Activated naive CD4-positive, alpha-beta T cell treated with anti-CD3 and anti-CD28 coated beads, Interleukin-2, amount 50 U/mL, for 24 hours (primary cell): ENCODE data around the gene PNCK.
"Not testable (repeated sequence)": the region's sequence is repeated elsewhere in the genome, so short reads cannot be mapped to it uniquely, and the experiment has no call there.

Source experiments
- H3K27ac Mint-ChIP-seq: one replicate; pipeline ENCODE4 v1.8.0; 2021; ENCODE audit warnings: mild to moderate bottlenecking, mixed read lengths
- H3K27me3 Mint-ChIP-seq: one replicate; pipeline ENCODE4 v1.8.0; 2021; ENCODE audit warnings: mixed read lengths
- H3K36me3 Mint-ChIP-seq: one replicate; pipeline ENCODE4 v1.8.0; 2021; ENCODE audit warnings: mixed read lengths
- H3K4me1 Mint-ChIP-seq: one replicate; pipeline ENCODE4 v1.8.0; 2021; ENCODE audit warnings: mixed read lengths
- H3K4me3 Mint-ChIP-seq: one replicate; pipeline ENCODE4 v1.8.0; 2021; ENCODE audit warnings: mild to moderate bottlenecking, mixed read lengths
- H3K9me3 Mint-ChIP-seq: one replicate; pipeline ENCODE4 v1.8.0; 2021; ENCODE audit warnings: mixed read lengths

PNCK gene

GRCh38 chrX:153702336-153703035, 28.9 kb upstream of the PNCK start:
- Mint-ChIP-seq H3K4me1 (peaks cover 5% of the 10 kb centered on the region), H3K27ac (no peak overlapping the region), H3K4me3 (no peak overlapping the region), H3K27me3 (no peaks in the 10 kb centered on the region), H3K36me3 (peaks cover 1% of the 10 kb centered on the region), H3K9me3 (no peaks in the 10 kb centered on the region)

- Mint-ChIP-seq H3K36me3 (peaks cover 1% of the 10 kb centered on the region), H3K27me3 (no peaks in the 10 kb centered on the region), H3K9me3 (no peaks in the 10 kb centered on the region)
These were observed 28.1 kb upstream of the PNCK start for GRCh38 chrX:153701706-153702105.

GRCh38 chrX:153700967-153701366, 27.4 kb upstream of the PNCK start:
- H3K27ac Mint-ChIP-seq = no peak overlapping the region

More at GRCh38 chrX:153701706-153702105, 28.1 kb upstream of the PNCK start:
- H3K4me1 Mint-ChIP-seq = peaks cover 5% of the 10 kb centered on the region
- H3K27ac Mint-ChIP-seq = no peak overlapping the region
- H3K4me3 Mint-ChIP-seq = no peak overlapping the region

GRCh38 chrX:153700376-153700945, 26.8 kb upstream of the PNCK start:
- no peak overlapping the region for H3K4me3 Mint-ChIP-seq
- no peak overlapping the region for H3K27ac Mint-ChIP-seq
- H3K4me1 Mint-ChIP-seq = no peaks in the 10 kb centered on the region
- H3K27me3 Mint-ChIP-seq = no peaks in the 10 kb centered on the region
- H3K36me3 Mint-ChIP-seq = peaks cover 1% of the 10 kb centered on the region
- no peaks in the 10 kb centered on the region for H3K9me3 Mint-ChIP-seq

More at GRCh38 chrX:153700967-153701366, 27.4 kb upstream of the PNCK start:
- no peaks in the 10 kb centered on the region for H3K27me3 Mint-ChIP-seq
- no peaks in the 10 kb centered on the region for H3K9me3 Mint-ChIP-seq
- H3K4me1 Mint-ChIP-seq = no peaks in the 10 kb centered on the region
- H3K4me3 Mint-ChIP-seq = no peak overlapping the region
- H3K36me3 Mint-ChIP-seq = peaks cover 1% of the 10 kb centered on the region

GRCh38 chrX:153699784-153700371, 26.3 kb upstream of the PNCK start:
- H3K4me3 Mint-ChIP-seq, H3K36me3 Mint-ChIP-seq, H3K27ac Mint-ChIP-seq, H3K27me3 Mint-ChIP-seq, H3K4me1 Mint-ChIP-seq, H3K9me3 Mint-ChIP-seq: not testable (repeated sequence)

- H3K36me3 Mint-ChIP-seq, H3K4me1 Mint-ChIP-seq, H3K27ac Mint-ChIP-seq, H3K27me3 Mint-ChIP-seq, H3K4me3 Mint-ChIP-seq, H3K9me3 Mint-ChIP-seq: not testable (repeated sequence)
These were observed 25.7 kb upstream of the PNCK start for GRCh38 chrX:153699210-153699783.

GRCh38 chrX:153697924-153698865, 24.6 kb upstream of the PNCK start:
- no peak overlapping the region for H3K27ac Mint-ChIP-seq
- H3K36me3 Mint-ChIP-seq = peaks cover 1% of the 10 kb centered on the region
- no peaks in the 10 kb centered on the region for H3K9me3 Mint-ChIP-seq
- no peak overlapping the region for H3K4me3 Mint-ChIP-seq
- H3K27me3 Mint-ChIP-seq = no peaks in the 10 kb centered on the region
- H3K4me1 Mint-ChIP-seq = no peaks in the 10 kb centered on the region

- not testable (repeated sequence) for H3K27ac Mint-ChIP-seq, H3K27me3 Mint-ChIP-seq, H3K4me3 Mint-ChIP-seq, H3K9me3 Mint-ChIP-seq, H3K4me1 Mint-ChIP-seq, H3K36me3 Mint-ChIP-seq
These were observed 23.5 kb upstream of the PNCK start for GRCh38 chrX:153696986-153697722.

GRCh38 chrX:153696538-153696937, 22.9 kb upstream of the PNCK start:
- H3K27ac Mint-ChIP-seq = not testable (repeated sequence)

GRCh38 chrX:153696100-153696499, 22.5 kb upstream of the PNCK start:
- H3K27ac Mint-ChIP-seq = no peak overlapping the region
- no peaks in the 10 kb centered on the region for H3K9me3 Mint-ChIP-seq
- no peaks in the 10 kb centered on the region for H3K4me1 Mint-ChIP-seq
- H3K4me3 Mint-ChIP-seq = no peak overlapping the region
- peaks cover 1% of the 10 kb centered on the region for H3K36me3 Mint-ChIP-seq
- H3K27me3 Mint-ChIP-seq = no peaks in the 10 kb centered on the region

More at GRCh38 chrX:153696538-153696937, 22.9 kb upstream of the PNCK start:
- not testable (repeated sequence) for H3K36me3 Mint-ChIP-seq, H3K27me3 Mint-ChIP-seq, H3K9me3 Mint-ChIP-seq, H3K4me3 Mint-ChIP-seq, H3K4me1 Mint-ChIP-seq

GRCh38 chrX:153694687-153695270, 21.2 kb upstream of the PNCK start:
- H3K4me1 Mint-ChIP-seq = no peaks in the 10 kb centered on the region

GRCh38 chrX:153694256-153694655, 20.6 kb upstream of the PNCK start:
- H3K27ac Mint-ChIP-seq, H3K27me3 Mint-ChIP-seq, H3K4me3 Mint-ChIP-seq, H3K9me3 Mint-ChIP-seq, H3K4me1 Mint-ChIP-seq, H3K36me3 Mint-ChIP-seq: not testable (repeated sequence)

More at GRCh38 chrX:153694687-153695270, 21.2 kb upstream of the PNCK start:
- no peaks in the 10 kb centered on the region for H3K27me3 Mint-ChIP-seq
- H3K9me3 Mint-ChIP-seq = no peaks in the 10 kb centered on the region
- no peaks in the 10 kb centered on the region for H3K36me3 Mint-ChIP-seq
- H3K4me3 Mint-ChIP-seq = no peak overlapping the region
- no peak overlapping the region for H3K27ac Mint-ChIP-seq

- no peaks in the 10 kb centered on the region for H3K9me3 Mint-ChIP-seq
- H3K4me1 Mint-ChIP-seq = no peaks in the 10 kb centered on the region
- H3K27ac Mint-ChIP-seq = no peak overlapping the region
- no peaks in the 10 kb centered on the region for H3K27me3 Mint-ChIP-seq
- H3K36me3 Mint-ChIP-seq = no peaks in the 10 kb centered on the region
- H3K4me3 Mint-ChIP-seq = no peak overlapping the region
These were observed 19.8 kb upstream of the PNCK start for GRCh38 chrX:153693216-153694086.

- H3K4me3 Mint-ChIP-seq = no peak overlapping the region
- H3K27ac Mint-ChIP-seq = no peak overlapping the region
- H3K4me1 Mint-ChIP-seq = no peaks in the 10 kb centered on the region
- H3K36me3 Mint-ChIP-seq = no peaks in the 10 kb centered on the region
- H3K9me3 Mint-ChIP-seq = no peaks in the 10 kb centered on the region
- no peaks in the 10 kb centered on the region for H3K27me3 Mint-ChIP-seq
These were observed 19.1 kb upstream of the PNCK start for GRCh38 chrX:153692611-153693156.
